GM18499 (cell line): ENCODE data around the gene EVA1B.

Experiments used
- ATAC-seq: cut with Tn5 transposase; IDR thresholded peaks from one replicate; pipeline ENCODE4 v1.9.1; 2021; ENCODE audit warnings: moderate number of reproducible peaks; ENCODE audit not compliant: insufficient read depth, unreplicated experiment

The EVA1B gene

GRCh38 chr1:36323636-36324352, at the start of gene EVA1B:
EVA1B (minus strand) TSS chr1:36323645; CDS start chr1:36323037, 608 bp downstream.
- no peak for ATAC-seq

- no peak for ATAC-seq
These were observed 49.2 kb upstream of the EVA1B start for GRCh38 chr1:36372617-36373016.

- no peak for ATAC-seq
These were observed 45.8 kb upstream of the EVA1B start for GRCh38 chr1:36369061-36369861.

- ATAC-seq: no peak
These were observed 44.4 kb upstream of the EVA1B start for GRCh38 chr1:36367798-36368197.

- no peak for ATAC-seq
These were observed 43.6 kb upstream of the EVA1B start for GRCh38 chr1:36367066-36367465.

GRCh38 chr1:36366091-36366661, 42.7 kb upstream of the EVA1B start:
- ATAC-seq: no peak

GRCh38 chr1:36365381-36365780, 41.9 kb upstream of the EVA1B start:
- no peak for ATAC-seq

- ATAC-seq: no peak
These were observed 36.6 kb upstream of the EVA1B start for GRCh38 chr1:36359911-36360550.

- ATAC-seq: no peak
These were observed 35.9 kb upstream of the EVA1B start for GRCh38 chr1:36359383-36359782.

GRCh38 chr1:36358514-36359084, 35.2 kb upstream of the EVA1B start:
- ATAC-seq: no peak

- ATAC-seq: no peak
These were observed 32.4 kb upstream of the EVA1B start for GRCh38 chr1:36355811-36356210.

GRCh38 chr1:36354486-36354885, 31.0 kb upstream of the EVA1B start:
- ATAC-seq: no peak

- ATAC-seq: no peak
These were observed 29.7 kb upstream of the EVA1B start for GRCh38 chr1:36352910-36353878.

- ATAC-seq: no peak
These were observed 28.9 kb upstream of the EVA1B start for GRCh38 chr1:36352125-36352909.

- ATAC-seq: no peak
These were observed 28.0 kb upstream of the EVA1B start for GRCh38 chr1:36351227-36351977.

GRCh38 chr1:36350659-36351226, 27.3 kb upstream of the EVA1B start:
- ATAC-seq: no peak

GRCh38 chr1:36349839-36350238, 26.4 kb upstream of the EVA1B start:
- no peak for ATAC-seq

GRCh38 chr1:36349241-36349671, 25.8 kb upstream of the EVA1B start:
- ATAC-seq: no peak
